HG03442 (cell line): ENCODE data around the gene AQP6.
"Not testable (repeated sequence)": the region's sequence is repeated elsewhere in the genome, so short reads cannot be mapped to it uniquely, and the experiment has no call there.

Experiments used
- ATAC-seq: cut with Tn5 transposase; IDR thresholded peaks from one replicate; pipeline ENCODE4 v1.9.1; 2021; ENCODE audit warnings: mild to moderate bottlenecking, moderate library complexity; ENCODE audit not compliant: unreplicated experiment

Gene AQP6

DNA sequence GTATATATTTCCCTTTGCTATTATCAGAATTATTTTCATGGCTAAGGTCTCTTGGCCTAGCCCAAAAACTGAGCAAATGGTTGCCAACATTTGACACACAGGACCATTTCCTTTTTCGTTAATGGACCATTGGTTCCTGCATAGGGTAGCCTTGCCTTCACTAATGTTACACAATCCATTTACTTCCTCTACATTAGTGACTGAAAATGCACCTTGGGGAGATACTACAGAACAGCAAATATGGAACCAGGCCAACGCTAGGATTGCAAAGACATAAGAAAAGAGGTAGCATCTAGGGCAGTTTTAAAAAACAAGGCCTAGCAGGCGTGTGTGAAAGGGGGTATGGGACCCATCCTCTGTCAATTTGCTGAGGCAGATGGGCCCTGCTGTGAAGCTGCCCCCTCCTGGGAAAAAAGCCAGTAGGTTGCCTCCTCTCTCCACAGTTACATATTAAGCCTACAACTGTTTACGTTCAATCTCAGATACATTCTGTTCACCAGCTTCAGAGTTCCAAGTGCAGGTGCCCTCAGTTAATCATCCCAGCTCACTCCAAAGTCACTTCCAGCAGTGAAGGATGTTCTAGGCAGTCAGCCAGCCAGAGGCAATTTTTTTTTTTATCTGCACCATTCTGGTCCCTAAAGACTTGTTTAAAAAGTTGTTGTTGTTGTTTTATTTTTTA, 15.0 kb downstream of the AQP6 start:
- no peak for ATAC-seq

- not testable (repeated sequence) for ATAC-seq
Measured at GRCh38 chr12:49989400-49989799, 16.7 kb downstream of the AQP6 start.

GRCh38 chr12:49990273-49990672, 17.5 kb downstream of the AQP6 start:
- ATAC-seq, result no peak

- no peak for ATAC-seq
Measured at GRCh38 chr12:49998453-49998852, 25.7 kb downstream of the AQP6 start.

DNA sequence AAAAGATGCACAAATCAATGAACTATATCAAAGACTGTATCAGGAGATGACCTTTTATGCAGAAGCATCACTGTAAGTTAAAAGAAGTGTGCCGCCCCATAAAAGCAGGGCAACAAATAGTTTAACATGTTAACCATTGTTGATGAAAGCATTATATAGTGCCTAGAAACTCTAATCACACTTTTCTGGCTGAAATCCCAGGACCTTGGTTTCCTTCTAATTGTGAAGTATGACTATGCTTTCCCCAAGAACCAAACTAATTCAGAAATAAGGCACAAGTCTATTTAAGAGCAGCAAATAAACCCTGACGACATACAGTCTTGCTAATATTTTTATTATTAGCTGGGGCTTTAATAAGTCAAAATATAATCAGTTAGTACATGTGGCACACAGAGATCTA, 30.8 kb downstream of the AQP6 start:
- no peak for ATAC-seq

DNA sequence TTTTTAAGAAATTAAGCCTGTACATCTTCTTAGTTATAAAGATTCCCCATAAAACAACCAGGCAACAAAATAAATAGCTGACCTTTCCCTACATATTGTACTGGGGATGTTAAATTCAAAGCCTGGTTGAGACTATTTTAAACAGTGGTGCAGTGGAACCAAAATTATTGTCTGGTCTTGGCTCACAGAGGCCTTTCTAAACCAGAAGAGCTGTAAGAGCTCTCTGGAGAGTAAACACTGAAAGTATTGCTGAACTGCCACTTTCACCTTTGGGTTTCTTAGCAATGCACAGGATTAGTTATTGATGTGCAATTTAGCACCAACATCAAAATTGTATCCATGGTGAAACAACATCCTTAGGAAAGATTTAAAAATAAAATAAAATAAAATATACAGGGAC, 31.9 kb downstream of the AQP6 start:
- ATAC-seq, result no peak

GRCh38 chr12:50005175-50005574, 32.4 kb downstream of the AQP6 start:
- no peak for ATAC-seq

DNA sequence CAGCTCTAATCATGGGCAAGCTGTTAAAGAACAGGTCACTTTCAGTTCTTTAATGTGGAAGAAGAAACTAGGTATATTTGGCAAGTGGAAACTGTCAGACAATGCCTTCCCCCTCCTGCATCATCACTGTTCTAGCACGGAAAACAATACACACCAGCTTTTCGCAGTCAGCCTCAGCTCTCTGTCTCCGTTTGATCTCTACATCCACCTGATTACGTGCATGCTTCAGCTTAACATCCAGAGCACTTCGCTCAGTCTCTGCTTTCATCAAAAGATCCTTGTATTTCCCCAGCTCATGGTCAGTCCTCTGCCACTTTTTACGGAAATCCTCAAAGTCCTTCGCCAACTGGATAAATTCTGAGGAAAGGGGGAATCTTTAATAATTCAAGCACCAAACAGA, 33.5 kb downstream of the AQP6 start:
- ATAC-seq, result no peak

- ATAC-seq, result no peak
Measured at GRCh38 chr12:50006754-50007442, 34.2 kb downstream of the AQP6 start.

DNA sequence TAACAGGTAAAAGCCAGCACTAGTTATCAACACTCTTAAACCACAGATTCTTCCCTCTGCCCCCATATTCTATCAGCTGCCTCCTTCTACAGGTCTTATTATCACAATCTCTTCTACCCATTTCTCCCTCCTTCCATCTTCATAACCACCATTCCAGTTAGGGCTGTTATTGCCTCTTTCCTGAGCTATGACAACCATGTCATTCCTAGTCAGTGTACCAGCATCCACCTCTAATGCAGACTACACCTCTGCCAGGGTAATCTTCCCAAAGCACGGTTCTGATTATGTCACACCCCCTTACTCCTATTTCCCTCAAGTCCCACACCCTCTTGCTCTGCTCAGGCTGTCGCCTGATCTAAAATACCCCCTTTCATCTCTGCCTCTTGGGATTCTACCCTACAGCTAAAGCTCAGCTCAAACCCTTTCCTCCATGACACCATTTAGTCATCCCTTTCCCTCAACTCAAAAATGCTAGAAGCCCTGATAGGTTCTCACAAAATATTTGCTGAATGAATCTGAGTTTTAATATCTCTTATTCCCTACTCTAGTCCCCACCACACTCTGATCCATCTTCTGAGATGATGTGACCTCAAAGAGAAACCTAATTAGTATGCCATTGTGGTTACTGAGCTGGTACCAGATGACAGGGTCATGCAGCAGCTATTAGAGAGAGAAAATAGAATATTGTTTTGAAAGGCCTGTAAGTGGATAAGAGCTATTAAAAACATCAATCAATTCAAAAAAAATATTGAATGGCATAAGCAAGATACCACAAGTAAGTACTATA, 40.8 kb downstream of the AQP6 start:
- no peak for ATAC-seq

DNA sequence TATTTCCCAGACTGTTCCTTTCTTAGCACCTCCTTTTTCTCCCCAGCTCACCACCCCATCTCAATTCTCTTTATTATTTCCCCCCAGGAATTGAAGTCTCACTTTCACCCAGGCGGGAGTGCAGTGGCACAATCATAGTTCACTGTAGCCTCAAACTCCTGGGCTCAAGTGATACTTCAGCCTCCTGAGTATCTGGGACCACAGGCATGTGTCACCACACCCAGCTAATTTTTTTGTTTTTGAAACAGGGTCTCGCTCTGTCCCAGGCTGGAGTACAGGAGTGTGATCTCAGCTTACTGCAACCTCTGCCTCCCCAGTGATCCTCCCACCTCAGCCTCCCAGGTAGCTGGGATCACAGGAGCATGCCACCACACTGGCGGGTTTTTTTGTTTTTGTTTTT, 41.6 kb downstream of the AQP6 start:
- no peak for ATAC-seq

- no peak for ATAC-seq
Measured at GRCh38 chr12:50016501-50017475, 44.0 kb downstream of the AQP6 start.

GRCh38 chr12:50017641-50018040, 44.9 kb downstream of the AQP6 start:
- ATAC-seq, result no peak

- ATAC-seq, result no peak
Measured at GRCh38 chr12:50018154-50018553, 45.4 kb downstream of the AQP6 start.

- ATAC-seq, result no peak
Measured at GRCh38 chr12:50018968-50019367, 46.2 kb downstream of the AQP6 start.

- no peak for ATAC-seq
Measured at GRCh38 chr12:50019524-50019923, 46.8 kb downstream of the AQP6 start.

DNA sequence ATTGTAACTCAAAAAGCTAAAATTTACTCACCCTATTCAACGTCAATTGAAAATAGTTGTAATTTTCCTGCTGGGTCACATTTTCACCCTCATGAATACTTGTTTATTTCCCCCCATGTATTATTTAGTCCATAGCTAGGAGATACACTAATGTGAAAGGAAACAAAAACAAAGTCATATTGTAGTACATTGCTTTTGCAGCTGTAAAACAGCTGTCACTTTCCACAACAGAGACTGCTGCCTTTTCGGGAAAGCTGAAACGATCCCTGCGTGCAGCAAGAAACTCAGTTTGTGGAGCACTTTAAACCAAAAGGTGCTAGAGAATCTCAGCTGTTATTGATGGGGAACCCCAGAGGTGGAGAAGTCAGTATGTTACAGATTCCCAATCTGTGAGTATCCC, 48.3 kb downstream of the AQP6 start:
- no peak for ATAC-seq

GRCh38 chr12:50022903-50023302, 50.2 kb downstream of the AQP6 start:
- ATAC-seq, result no peak

DNA sequence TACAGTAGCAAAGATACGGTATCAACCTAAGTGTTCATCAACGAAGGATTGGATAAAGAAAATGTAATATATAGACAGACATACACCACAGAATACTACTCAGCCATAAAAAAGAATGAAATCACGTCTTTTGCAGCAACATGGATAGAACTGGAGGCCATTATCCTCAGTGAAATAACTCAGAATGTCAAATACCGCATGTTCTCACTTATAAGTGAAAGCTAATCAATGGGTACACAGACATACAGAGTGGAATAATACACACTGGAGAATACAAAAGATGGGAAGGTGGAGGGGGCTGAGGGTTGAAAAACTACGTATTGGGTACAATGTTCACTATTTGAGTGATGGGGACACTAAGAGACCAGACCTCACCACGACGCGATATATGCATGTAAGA, 51.5 kb downstream of the AQP6 start:
- no peak for ATAC-seq

DNA sequence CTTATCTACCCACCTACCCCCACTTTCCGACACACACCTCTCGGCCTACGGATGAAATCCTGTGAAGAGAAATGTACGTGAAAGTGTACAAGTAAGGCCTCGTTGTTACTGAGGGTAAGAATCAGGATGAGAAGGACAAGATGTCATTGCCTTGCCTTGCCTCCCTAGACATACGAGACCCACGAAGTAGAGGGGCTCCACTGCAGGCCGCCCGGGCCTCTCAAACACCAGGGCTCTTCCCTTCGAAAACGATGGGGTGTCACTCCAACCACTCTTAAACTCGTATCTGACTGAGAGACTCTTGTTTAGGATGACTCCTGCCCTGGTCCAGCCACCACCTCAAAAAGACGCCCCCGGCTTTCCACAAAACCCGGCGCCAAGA, 52.0 kb downstream of the AQP6 start:
- ATAC-seq, result peak; percentile 6
